Measurements from ENCODE around the gene KCNH4. TPM values are rescaled to one million over a fixed set of nuclear protein-coding genes. Genes with fewer than 3 reads are reported as not detected.

Gene KCNH4
- total RNA-seq, 1 experiment from 2014 or later = 0.24 TPM

DNA sequence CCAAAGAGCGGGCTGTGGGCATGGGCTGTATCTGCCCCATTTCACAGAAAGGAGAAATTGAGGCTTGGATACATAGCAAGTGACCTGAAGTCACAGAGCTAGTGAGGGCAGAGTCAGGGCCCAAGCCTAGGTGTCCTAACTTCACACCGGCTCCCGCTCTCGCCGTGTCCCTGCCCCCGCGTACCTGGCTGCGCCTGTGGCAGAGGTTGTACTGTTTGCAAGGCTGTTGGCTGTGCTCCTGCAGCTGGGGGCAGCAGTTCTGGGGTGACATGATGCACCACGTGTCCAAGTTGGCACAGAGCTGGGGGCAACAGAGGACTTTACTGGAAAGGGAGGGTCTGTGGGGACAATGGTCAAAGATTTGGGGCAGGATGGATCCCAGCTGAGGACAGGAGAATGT lies 71.9 kb downstream of the KCNH4 start:
- H3K4me3 Mint-ChIP-seq = no peak overlapping the region
- no peak for TF ChIP-seq CTCF (IDR thresholded peaks at IDR 0.05)
- no peak for TF ChIP-seq NFATC4 (CRISPR knock-in tag; IDR thresholded peaks at IDR 0.05)
- TF ChIP-seq ZNF263 (CRISPR knock-in tag; IDR thresholded peaks at IDR 0.05; ENCODE audit: low read depth) = no peak
- TF ChIP-seq, protein P1, sequence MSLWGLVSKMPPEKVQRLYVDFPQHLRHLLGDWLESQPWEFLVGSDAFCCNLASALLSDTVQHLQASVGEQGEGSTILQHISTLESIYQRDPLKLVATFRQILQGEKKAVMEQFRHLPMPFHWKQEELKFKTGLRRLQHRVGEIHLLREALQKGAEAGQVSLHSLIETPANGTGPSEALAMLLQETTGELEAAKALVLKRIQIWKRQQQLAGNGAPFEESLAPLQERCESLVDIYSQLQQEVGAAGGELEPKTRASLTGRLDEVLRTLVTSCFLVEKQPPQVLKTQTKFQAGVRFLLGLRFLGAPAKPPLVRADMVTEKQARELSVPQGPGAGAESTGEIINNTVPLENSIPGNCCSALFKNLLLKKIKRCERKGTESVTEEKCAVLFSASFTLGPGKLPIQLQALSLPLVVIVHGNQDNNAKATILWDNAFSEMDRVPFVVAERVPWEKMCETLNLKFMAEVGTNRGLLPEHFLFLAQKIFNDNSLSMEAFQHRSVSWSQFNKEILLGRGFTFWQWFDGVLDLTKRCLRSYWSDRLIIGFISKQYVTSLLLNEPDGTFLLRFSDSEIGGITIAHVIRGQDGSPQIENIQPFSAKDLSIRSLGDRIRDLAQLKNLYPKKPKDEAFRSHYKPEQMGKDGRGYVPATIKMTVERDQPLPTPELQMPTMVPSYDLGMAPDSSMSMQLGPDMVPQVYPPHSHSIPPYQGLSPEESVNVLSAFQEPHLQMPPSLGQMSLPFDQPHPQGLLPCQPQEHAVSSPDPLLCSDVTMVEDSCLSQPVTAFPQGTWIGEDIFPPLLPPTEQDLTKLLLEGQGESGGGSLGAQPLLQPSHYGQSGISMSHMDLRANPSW (CRISPR knock-in tag; conservative IDR thresholded peaks at IDR 0.05; ENCODE audit: low read depth) = no peak
- ATAC-seq (no peak), DNase-seq (ENCODE audit: low spot score) (no peak)
- peaks cover 4% of the 10 kb centered on the region; the same call in 1 of the 2 replicates for H3K36me3 Mint-ChIP-seq
- no peaks in the 10 kb centered on the region for H3K9me3 Mint-ChIP-seq
- H3K27ac Mint-ChIP-seq = no peak overlapping the region
- peaks cover 17% of the 10 kb centered on the region for H3K4me1 Mint-ChIP-seq
- CTCF ChIA-PET = interaction anchor here (1.1 to 4.1 kb wide), 6 partner anchors 11 to 418 kb away, joined by 3 to 19 read pairs (median 6); partner anchors contain the start of genes KAT2A and NKIRAS2
- peaks cover 6% of the 10 kb centered on the region for H3K27me3 Mint-ChIP-seq (ENCODE audit: low read depth)
- POLR2A ChIA-PET = no interaction called here

GRCh38 chr17:42107597-42108576 lies 73.1 kb downstream of the KCNH4 start:
- Mint-ChIP-seq H3K4me3 (peak overlapping the region; percentile 70), H3K27ac (peak overlapping the region; percentile 89), H3K36me3 (no peaks in the 10 kb centered on the region), H3K4me1 (peaks cover 24% of the 10 kb centered on the region), H3K9me3 (no peaks in the 10 kb centered on the region), H3K27me3 (ENCODE audit: low read depth) (peaks cover 6% of the 10 kb centered on the region)
- no peak for TF ChIP-seq PRRX2 (CRISPR knock-in tag; IDR thresholded peaks at IDR 0.05)
- TF ChIP-seq ATF1 (CRISPR knock-in tag; IDR thresholded peaks at IDR 0.05) = 0 out of 2 replicates have a peak, but pooled peaks have one; percentile 25
- peak; percentile 95 for TF ChIP-seq NFE2L1 (CRISPR knock-in tag; IDR thresholded peaks at IDR 0.05)
- TF ChIP-seq MAX (CRISPR knock-in tag; IDR thresholded peaks at IDR 0.05) = peak; percentile 69
- TF ChIP-seq AFF4 (CRISPR knock-in tag; IDR thresholded peaks at IDR 0.05; ENCODE audit: borderline replicate concordance) = no peak
- TF ChIP-seq FOXP4 (CRISPR knock-in tag; IDR thresholded peaks at IDR 0.05) = 0 out of 2 replicates have a peak, but pooled peaks have one; percentile 44
- peak; percentile 37; the same call in 1 of the 2 replicates for TF ChIP-seq ZNF423 (CRISPR knock-in tag; IDR thresholded peaks at IDR 0.05)
- TF ChIP-seq SP1 (CRISPR knock-in tag; conservative IDR thresholded peaks at IDR 0.05) = peak; percentile 72
- 0 out of 2 replicates have a peak, but pooled peaks have one; percentile 7 for TF ChIP-seq FOXP1 (CRISPR knock-in tag; IDR thresholded peaks at IDR 0.05; ENCODE audit: borderline replicate concordance)
- ChIA-PET POLR2A (interaction anchor here (0.8 to 1.2 kb wide), 5 partner anchors 13 to 88 kb away, joined by 3 to 8 read pairs (median 4); partner anchors contain the start of genes KAT2A, KCNH4 and NKIRAS2), CTCF (interaction anchor here (0.6 to 4.1 kb wide), 16 partner anchors 8 to 419 kb away, joined by 3 to 19 read pairs (median 4); partner anchors contain the start of genes DNAJC7, HSPB9, KAT2A and KCNH4)
- ATAC-seq (peak; percentile 96), DNase-seq (ENCODE audit: low spot score) (peak; percentile 99)

All from WTC11 (cell line).